Fibroblast of villous mesenchyme (primary cell): ENCODE data around the gene TTLL5. TPM values are rescaled to one million over a fixed set of nuclear protein-coding genes. Genes with fewer than 3 reads are reported as not detected.

Experiments
- DNase-seq: peaks from one replicate; pipeline ENCODE4 v3.0.0-alpha.2; 2010; ENCODE audit warnings: low read depth
- H3K4me3 ChIP-seq: 2 replicates; pipeline ENCODE4 v1.5.1; 2011; ENCODE audit warnings: low read depth, mild to moderate bottlenecking, low read length
- CTCF ChIP-seq: IDR thresholded peaks from 2 replicates; pipeline ENCODE4 v1.5.1; 2012; ENCODE audit warnings: low read depth, mild to moderate bottlenecking, low read length; ENCODE audit not compliant: insufficient read depth
- total RNA-seq: library from RNA; depleted of rRNA; stranded (reverse); fragments of >200 nt; gene quantifications from 2 replicates; pipeline ENCODE4 v1.2.3, GENCODE V29; 2012

TTLL5 gene
- total RNA-seq, 1 donor, result 33.7 TPM

GRCh38 chr14:75999511-76000190, 338.6 kb downstream of the TTLL5 start:
- DNase-seq, result no peak
- TF ChIP-seq CTCF, result no peak

DNA sequence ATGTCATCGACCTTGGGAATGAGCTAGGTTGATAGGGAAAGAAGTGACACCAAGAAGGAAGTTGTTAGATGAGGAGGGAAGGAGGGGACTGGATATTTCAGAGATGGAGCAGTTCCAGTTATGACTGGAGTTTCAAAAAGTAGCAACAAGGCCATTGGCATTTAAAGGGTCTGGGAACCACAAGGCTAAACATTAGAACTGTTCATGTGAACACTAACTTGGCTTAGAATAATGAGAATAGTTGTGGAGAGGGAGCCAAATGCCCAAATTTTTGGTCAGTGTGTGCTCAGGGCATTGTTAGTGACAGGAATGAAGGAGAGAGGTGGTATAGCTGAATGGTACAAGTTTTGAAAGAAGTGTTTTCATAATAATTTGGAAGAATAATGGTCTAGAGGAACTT, 341.3 kb downstream of the TTLL5 start:
- TF ChIP-seq CTCF, result no peak
- no peak overlapping the region for H3K4me3 ChIP-seq
- DNase-seq, result no peak

More at GRCh38 chr14:75999511-76000190, 338.6 kb downstream of the TTLL5 start:
- no peak overlapping the region for H3K4me3 ChIP-seq

Other genes starting within 250 kb of the TTLL5 start
- 36.4 and 51.4 TPM in 2 replicates for gene JDP2, start 233.2 kb upstream of the TTLL5 start, total RNA-seq
- not detected in 2 replicates for gene BATF, start 138.8 kb upstream of the TTLL5 start, total RNA-seq
- 0.43 and 0.64 TPM in 2 replicates for gene FLVCR2, start 82.6 kb upstream of the TTLL5 start, total RNA-seq
- gene ERG28, start 370 bp upstream of the TTLL5 start, total RNA-seq, result 10.0 and 13.0 TPM in 2 replicates